Osteoblast (primary cell): ENCODE results near the gene MYH4. TPM values are rescaled to one million over a fixed set of nuclear protein-coding genes. Genes with fewer than 3 reads are reported as not detected.

Experiments
- DNase-seq: peaks from one replicate; pipeline ENCODE4 v3.0.0; 2011; ENCODE audit warnings: low spot score, mixed read lengths; ENCODE audit not compliant: insufficient read length; ENCODE audit errors: missing footprints
- H2AFZ ChIP-seq: 2 replicates; pipeline ENCODE4 v1.6.0; 2011; ENCODE audit warnings: mild to moderate bottlenecking, low read length
- H3K27ac ChIP-seq: 2 replicates; pipeline ENCODE4 v1.5.1; 2011; ENCODE audit warnings: mild to moderate bottlenecking, low read depth, low read length, moderate library complexity
- H3K27me3 ChIP-seq: 2 replicates; pipeline ENCODE4 v1.6.0; 2012; ENCODE audit warnings: mild to moderate bottlenecking, control low read depth, inconsistent platforms, low read length, moderate library complexity; ENCODE audit not compliant: insufficient read depth
- H3K36me3 ChIP-seq: 2 replicates; pipeline ENCODE4 v1.5.1; 2011; ENCODE audit warnings: mild to moderate bottlenecking, low read length, control low read depth, moderate library complexity; ENCODE audit not compliant: insufficient read depth
- H3K4me1 ChIP-seq: 2 replicates; pipeline ENCODE4 v1.5.1; 2011; ENCODE audit warnings: mild to moderate bottlenecking, low read length, control low read depth, moderate library complexity; ENCODE audit not compliant: insufficient read depth
- H3K4me2 ChIP-seq: 2 replicates; pipeline ENCODE4 v1.6.0; 2011; ENCODE audit warnings: mild to moderate bottlenecking, low read length; ENCODE audit not compliant: insufficient read depth
- H3K4me3 ChIP-seq: fragments of 200-600 bp; sonication (generic); 3 replicates; pipeline ENCODE4 v1.5.1; 2012; ENCODE audit warnings: mild to moderate bottlenecking, low read length, inconsistent platforms; ENCODE audit not compliant: insufficient read depth
- H3K79me2 ChIP-seq: 2 replicates; pipeline ENCODE4 v1.6.0; 2012; ENCODE audit warnings: mild to moderate bottlenecking, low read length, control low read depth, inconsistent platforms; ENCODE audit not compliant: insufficient read depth
- H3K9me3 ChIP-seq: 2 replicates; pipeline ENCODE4 v1.5.1; 2011; ENCODE audit warnings: low read depth, low read length, control low read depth
- H4K20me1 ChIP-seq: 2 replicates; pipeline ENCODE4 v1.6.0; 2012; ENCODE audit warnings: mild to moderate bottlenecking, low read length, control low read depth; ENCODE audit not compliant: insufficient read depth
- total RNA-seq: library from RNA; depleted of rRNA; stranded (reverse); fragments of >200 nt; gene quantifications from 2 replicates; pipeline ENCODE4 v1.2.3, GENCODE V29; 2012
- TF ChIP-seq, protein P1 (sequence below): IDR thresholded peaks from 2 replicates; pipeline ENCODE4 v1.5.1; 2011; ENCODE audit warnings: mild to moderate bottlenecking, low read depth, low read length, moderate library complexity; ENCODE audit errors: extremely low read depth

The MYH4 gene
- total RNA-seq, 1 donor: not detected

DNA sequence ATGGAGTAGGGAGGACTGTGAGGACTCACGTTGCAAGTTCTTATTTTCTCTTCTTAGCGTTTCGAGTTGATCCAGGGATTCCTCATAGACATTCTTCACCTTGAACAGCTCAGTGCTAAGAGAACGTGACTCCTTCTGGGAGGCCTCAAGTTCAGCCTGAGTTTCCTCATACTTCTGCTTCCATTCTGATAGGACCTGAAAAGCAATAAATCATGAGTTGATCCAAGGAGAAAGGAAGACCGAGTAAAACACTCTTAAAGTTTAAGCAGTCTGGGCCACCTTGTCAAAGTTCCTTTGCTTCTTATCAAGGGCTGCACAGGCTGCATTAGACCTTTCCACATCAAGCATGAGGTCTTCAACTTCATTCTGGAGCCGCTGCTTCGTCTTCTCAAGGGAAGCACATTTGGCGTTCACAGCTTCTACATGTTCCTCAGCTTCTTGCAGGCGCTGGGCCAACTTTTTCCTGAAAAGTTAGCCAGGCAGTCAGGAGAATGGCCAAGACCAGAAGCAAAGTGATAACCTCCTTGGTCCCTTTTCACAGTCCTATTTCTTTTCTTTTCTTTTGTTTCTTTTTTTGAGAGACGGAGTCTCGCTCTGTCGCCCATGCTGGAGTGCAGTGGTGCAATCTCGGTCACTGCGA lies 72.7 kb downstream of the MYH4 start:
- Histone ChIP-seq H4K20me1 (no peaks in the 10 kb centered on the region), H3K4me3 (no peak overlapping the region), H2AFZ (no peak overlapping the region), H3K4me2 (no peak overlapping the region), H3K27me3 (no peaks in the 10 kb centered on the region), H3K36me3 (no peaks in the 10 kb centered on the region), H3K79me2 (no peaks in the 10 kb centered on the region), H3K9me3 (no peaks in the 10 kb centered on the region), H3K27ac (no peak overlapping the region), H3K4me1 (no peaks in the 10 kb centered on the region)
- TF ChIP-seq, protein P1, sequence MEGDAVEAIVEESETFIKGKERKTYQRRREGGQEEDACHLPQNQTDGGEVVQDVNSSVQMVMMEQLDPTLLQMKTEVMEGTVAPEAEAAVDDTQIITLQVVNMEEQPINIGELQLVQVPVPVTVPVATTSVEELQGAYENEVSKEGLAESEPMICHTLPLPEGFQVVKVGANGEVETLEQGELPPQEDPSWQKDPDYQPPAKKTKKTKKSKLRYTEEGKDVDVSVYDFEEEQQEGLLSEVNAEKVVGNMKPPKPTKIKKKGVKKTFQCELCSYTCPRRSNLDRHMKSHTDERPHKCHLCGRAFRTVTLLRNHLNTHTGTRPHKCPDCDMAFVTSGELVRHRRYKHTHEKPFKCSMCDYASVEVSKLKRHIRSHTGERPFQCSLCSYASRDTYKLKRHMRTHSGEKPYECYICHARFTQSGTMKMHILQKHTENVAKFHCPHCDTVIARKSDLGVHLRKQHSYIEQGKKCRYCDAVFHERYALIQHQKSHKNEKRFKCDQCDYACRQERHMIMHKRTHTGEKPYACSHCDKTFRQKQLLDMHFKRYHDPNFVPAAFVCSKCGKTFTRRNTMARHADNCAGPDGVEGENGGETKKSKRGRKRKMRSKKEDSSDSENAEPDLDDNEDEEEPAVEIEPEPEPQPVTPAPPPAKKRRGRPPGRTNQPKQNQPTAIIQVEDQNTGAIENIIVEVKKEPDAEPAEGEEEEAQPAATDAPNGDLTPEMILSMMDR: no peak
- no peak for DNase-seq

DNA sequence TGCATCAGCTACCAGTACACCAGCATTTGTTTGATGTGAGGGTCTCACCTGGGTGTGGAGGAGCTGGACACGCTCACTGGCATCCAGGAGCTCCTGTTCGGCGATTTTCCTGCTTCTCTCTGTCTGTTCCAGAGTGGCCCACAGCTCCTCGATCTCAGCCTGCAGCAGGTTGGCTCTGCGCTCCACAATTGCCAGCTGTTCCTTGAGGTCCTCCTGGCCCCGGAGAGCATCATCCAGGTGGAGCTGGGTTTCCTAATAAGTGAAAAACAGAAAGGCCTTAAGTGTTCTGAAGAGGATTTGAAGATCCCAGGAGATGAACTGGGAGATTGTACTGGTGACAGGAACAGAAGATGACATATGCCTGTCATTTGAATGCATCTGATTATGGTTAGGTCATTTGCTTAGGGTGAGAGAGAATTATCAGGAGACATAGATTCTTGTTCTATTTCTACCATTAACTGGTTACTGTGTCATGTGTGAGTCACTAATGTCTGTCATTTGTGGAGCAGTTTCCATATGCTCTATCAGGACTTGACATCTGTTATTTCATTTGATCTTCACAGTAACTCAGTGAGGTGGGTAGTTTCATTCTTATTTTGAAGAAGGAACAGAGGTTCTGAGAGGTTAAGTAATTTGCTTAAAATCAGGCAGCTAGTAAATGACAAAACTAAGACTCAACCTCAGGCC lies 75.0 kb downstream of the MYH4 start:
- Histone ChIP-seq H2AFZ (no peak overlapping the region), H3K4me2 (no peak overlapping the region), H3K4me1 (no peaks in the 10 kb centered on the region), H3K27ac (no peak overlapping the region), H3K27me3 (no peaks in the 10 kb centered on the region), H3K79me2 (no peaks in the 10 kb centered on the region), H4K20me1 (no peaks in the 10 kb centered on the region), H3K36me3 (no peaks in the 10 kb centered on the region), H3K9me3 (no peaks in the 10 kb centered on the region), H3K4me3 (no peak overlapping the region)
- no peak for DNase-seq
- TF ChIP-seq, protein P1: no peak

Other genes with a start within 250 kb of the MYH4 start
- not detected in 2 replicates for gene MYH13, start 96.6 kb downstream of the MYH4 start, total RNA-seq
- gene MYH8, start 47.6 kb downstream of the MYH4 start, total RNA-seq: not detected in 2 replicates
- not detected in 2 replicates for gene MYH1, start 49.0 kb upstream of the MYH4 start, total RNA-seq
- gene MYH2, start 80.1 kb upstream of the MYH4 start, total RNA-seq: not detected in 2 replicates
- 0.88 and 1.8 TPM in 2 replicates for gene MYH3, start 187.8 kb upstream of the MYH4 start, total RNA-seq
- 16.5 and 18.8 TPM in 2 replicates for gene SCO1, start 228.0 kb upstream of the MYH4 start, total RNA-seq
- 17.4 and 22.1 TPM in 2 replicates for gene ADPRM, start 228.0 kb upstream of the MYH4 start, total RNA-seq